IPS-20b (cell line): ENCODE data around the gene FITM1.

Source experiments
- H3K27ac ChIP-seq: one replicate; pipeline ENCODE4 v1.5.1; 2013; ENCODE audit warnings: low read length
- H3K27me3 ChIP-seq: 2 replicates; pipeline ENCODE4 v1.6.1; 2013; ENCODE audit warnings: mild to moderate bottlenecking, low read length, inconsistent platforms; ENCODE audit not compliant: insufficient read depth
- H3K36me3 ChIP-seq: 2 replicates; pipeline ENCODE4 v1.6.1; 2013; ENCODE audit warnings: low read depth, mild to moderate bottlenecking, inconsistent platforms, low read length, moderate library complexity; ENCODE audit not compliant: insufficient read depth
- H3K4me1 ChIP-seq: 2 replicates; pipeline ENCODE4 v1.6.1; 2013; ENCODE audit warnings: mild to moderate bottlenecking, control low read depth, inconsistent platforms, low read length, moderate library complexity; ENCODE audit not compliant: insufficient read depth
- H3K4me3 ChIP-seq: 2 replicates; pipeline ENCODE4 v1.5.1; 2013; ENCODE audit warnings: mild to moderate bottlenecking, low read length, inconsistent platforms
- H3K9ac ChIP-seq: 2 replicates; pipeline ENCODE4 v1.6.1; 2013; ENCODE audit warnings: low read depth, mild to moderate bottlenecking, inconsistent platforms, low read length, moderate library complexity
- H3K9me3 ChIP-seq: 2 replicates; pipeline ENCODE4 v1.6.1; 2013; ENCODE audit warnings: mild to moderate bottlenecking, low read depth, low read length, inconsistent platforms; ENCODE audit not compliant: insufficient read depth

The FITM1 gene

DNA sequence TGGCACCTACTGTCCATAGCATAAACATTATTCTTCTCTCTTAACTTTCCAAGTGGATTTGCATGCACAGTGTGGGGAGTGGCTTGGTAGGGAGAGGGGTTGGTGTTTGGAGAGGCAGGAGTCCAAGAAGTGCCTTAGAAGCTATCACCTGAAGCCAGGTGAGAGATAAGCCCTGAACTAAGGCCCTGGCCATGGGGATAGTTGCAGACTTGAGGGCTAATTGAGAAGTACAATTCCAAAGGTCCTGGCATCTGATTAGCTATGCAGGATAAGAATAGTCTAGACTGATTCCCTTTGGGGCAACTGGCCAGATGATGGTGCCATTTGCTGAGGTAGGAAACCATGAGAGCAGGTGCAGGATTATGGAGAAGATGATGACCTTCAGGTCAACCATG is 38.4 kb upstream of the FITM1 start:
- peaks cover 8% of the 10 kb centered on the region for H3K27me3 ChIP-seq
- H3K4me1 ChIP-seq, result peaks cover 8% of the 10 kb centered on the region; the same call in 1 of the 2 replicates
- no peak overlapping the region for H3K9ac ChIP-seq
- H3K36me3 ChIP-seq, result peaks cover 7% of the 10 kb centered on the region
- H3K9me3 ChIP-seq, result no peaks in the 10 kb centered on the region
- H3K4me3 ChIP-seq, result no peak overlapping the region
- H3K27ac ChIP-seq, result no peak overlapping the region

DNA sequence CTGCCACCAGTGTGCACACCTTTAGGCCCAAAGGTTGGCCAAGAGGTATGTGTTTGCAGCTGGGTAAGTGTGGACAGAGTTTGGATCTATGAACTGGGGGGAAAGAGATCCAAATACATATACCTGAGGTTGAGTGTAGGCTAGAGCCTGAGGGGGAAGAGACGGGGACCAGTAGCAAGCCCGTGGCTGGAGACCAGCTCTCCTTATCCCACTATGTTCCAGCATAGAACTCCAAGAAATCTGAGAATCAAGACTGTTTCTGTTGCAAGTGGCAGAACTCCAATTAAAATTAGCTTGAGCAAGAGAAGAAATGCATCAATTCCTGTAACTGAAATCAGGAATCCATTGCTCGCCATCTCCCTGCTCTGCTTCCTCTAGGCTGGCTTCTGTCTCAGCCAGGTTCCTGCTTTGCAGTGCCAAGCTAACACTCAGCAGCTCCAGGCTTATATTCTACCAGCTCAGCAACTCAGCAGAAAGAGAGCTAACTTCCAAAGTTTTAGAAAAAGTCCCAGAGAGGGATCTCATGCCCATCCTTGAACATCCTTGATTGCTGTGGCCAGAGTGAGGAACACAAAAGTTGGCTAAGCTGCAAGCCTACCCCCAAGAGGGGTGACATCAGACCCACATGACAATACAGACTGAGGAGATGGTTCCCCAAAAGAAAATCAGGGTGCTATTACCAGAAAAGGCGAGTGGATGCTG is 37.8 kb upstream of the FITM1 start:
- Histone ChIP-seq H3K27ac (no peak overlapping the region), H3K9ac (peak overlapping the region; percentile 87; the same call in 1 of the 2 replicates), H3K4me1 (peaks cover 8% of the 10 kb centered on the region; the same call in 1 of the 2 replicates), H3K36me3 (peaks cover 8% of the 10 kb centered on the region), H3K4me3 (no peak overlapping the region), H3K9me3 (no peaks in the 10 kb centered on the region), H3K27me3 (peaks cover 8% of the 10 kb centered on the region)

DNA sequence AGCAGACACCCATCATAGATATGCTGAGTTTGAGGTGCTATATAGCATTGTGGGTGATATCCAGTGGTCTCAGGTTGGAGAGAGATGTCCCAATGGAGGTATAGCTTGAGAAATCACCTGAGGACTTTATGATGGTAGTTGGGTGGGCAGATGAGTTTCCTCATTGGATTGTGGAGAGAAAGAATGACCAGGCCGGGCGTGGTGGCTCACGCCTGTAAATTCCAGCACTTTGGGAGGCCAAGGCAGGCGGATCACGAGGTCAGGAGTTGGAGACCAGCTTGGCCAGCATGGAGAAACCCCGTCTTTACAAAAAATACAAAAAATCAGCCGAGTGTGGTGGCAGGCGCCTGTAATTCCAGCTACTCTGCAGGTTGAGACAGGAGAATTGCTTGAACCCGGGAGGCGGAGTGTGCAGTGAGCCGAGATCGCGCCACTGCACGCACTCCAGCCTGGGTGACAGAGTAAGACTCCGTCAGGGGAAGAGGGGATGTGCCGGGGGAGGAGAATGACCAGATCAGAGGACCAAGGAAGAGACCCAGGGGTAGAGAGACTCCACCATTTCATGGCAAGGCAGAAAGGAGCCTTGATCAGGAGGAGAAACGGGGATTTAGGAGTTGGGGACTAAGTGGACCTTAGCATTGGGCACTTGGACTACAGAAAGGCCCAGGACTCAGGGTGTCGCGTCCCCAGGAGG is 37.1 kb upstream of the FITM1 start:
- Histone ChIP-seq H3K27ac (peak overlapping the region; percentile 93), H3K27me3 (peaks cover 8% of the 10 kb centered on the region), H3K4me3 (peak overlapping the region; percentile 56; the same call in 1 of the 2 replicates), H3K9ac (peak overlapping the region; percentile 87), H3K9me3 (no peaks in the 10 kb centered on the region), H3K36me3 (peaks cover 15% of the 10 kb centered on the region), H3K4me1 (peaks cover 8% of the 10 kb centered on the region; the same call in 1 of the 2 replicates)

DNA sequence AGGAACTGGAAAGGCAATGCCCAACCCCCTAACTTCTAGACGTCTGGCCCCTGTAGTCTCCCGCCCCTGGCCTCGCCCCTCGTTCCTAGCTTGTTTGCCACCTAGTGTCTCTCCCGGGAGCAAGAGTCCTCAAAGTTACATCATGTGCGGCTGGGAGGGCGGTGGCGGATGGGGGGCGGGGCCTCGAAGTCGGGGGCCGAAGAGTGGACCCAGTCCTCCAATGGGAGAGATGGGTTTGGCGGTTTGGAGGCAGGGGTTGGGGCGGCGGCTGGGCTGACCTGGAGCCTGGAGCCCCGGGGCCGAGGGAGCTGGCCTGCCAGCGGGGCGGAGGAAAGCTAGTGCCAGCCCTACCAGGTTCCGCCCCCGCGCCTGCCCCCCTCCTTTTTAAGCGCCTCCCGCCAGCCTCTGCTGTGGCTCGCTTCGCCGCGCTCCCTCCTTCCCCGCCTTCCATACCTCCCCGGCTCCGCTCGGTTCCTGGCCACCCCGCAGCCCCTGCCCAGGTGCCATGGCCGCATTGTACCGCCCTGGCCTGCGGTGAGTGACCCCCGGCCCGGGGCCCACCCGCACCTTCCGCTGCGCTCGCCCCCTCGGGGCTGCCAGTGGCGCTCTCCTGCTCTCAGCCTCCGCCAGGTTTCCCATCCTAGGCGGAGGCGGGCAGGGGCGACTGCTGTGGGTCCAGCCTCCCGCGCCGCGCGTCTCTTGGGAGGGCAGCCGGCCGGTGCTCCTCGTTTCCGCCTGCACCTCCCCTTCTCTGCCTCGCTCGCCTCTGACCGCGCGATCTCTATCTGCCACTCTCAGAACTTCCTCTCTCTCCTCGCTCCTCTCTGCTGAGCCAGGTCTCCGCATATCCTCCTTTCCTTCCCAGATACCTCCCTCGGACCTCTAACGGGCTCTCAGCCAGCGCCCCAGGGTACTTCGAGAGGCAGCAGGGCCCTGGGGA is 36.3 kb upstream of the FITM1 start, which contains the start of gene PCK2:
Gene PCK2, plus strand, starts transcription at position 411 of the 940 bp plus-strand sequence. Its CDS starts 95 bp downstream, at position 506.
- Histone ChIP-seq H3K4me1 (peaks cover 8% of the 10 kb centered on the region; the same call in 1 of the 2 replicates), H3K9ac (peak within 1 kb of the TSS; percentile 94), H3K9me3 (no peaks in the 10 kb centered on the region), H3K36me3 (peaks cover 22% of the 10 kb centered on the region), H3K27me3 (peaks cover 8% of the 10 kb centered on the region), H3K27ac (peak within 1 kb of the TSS; percentile 93), H3K4me3 (peak within 1 kb of the TSS; percentile 90)

DNA sequence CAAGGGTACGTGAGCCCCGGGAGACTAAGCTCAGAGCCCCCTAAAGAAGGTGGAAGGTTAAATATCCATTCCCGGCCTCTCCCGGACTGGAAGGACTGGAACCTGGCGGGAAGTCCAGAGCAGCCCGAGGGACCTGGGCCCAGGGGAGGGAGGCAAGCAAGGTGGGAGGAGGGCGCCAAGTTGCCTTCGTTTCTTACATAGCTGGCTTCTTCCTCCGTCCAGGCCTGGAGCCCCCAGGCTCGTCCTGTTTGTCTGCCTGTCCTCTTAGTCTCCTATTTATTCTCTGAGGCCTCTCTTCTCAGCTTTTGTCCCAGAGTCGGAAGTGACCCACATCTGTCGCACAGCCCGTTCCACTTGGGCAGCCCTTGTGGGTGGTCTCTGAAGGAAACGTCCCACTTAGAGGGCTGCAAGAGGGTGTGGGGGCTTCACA is 35.6 kb upstream of the FITM1 start:
- peaks cover 29% of the 10 kb centered on the region for H3K36me3 ChIP-seq
- peak overlapping the region; percentile 90 for H3K4me3 ChIP-seq
- H3K27me3 ChIP-seq, result peaks cover 8% of the 10 kb centered on the region
- peaks cover 8% of the 10 kb centered on the region; the same call in 1 of the 2 replicates for H3K4me1 ChIP-seq
- peak overlapping the region; percentile 22 for H3K27ac ChIP-seq
- H3K9me3 ChIP-seq, result no peaks in the 10 kb centered on the region
- H3K9ac ChIP-seq, result peak overlapping the region; percentile 94

DNA sequence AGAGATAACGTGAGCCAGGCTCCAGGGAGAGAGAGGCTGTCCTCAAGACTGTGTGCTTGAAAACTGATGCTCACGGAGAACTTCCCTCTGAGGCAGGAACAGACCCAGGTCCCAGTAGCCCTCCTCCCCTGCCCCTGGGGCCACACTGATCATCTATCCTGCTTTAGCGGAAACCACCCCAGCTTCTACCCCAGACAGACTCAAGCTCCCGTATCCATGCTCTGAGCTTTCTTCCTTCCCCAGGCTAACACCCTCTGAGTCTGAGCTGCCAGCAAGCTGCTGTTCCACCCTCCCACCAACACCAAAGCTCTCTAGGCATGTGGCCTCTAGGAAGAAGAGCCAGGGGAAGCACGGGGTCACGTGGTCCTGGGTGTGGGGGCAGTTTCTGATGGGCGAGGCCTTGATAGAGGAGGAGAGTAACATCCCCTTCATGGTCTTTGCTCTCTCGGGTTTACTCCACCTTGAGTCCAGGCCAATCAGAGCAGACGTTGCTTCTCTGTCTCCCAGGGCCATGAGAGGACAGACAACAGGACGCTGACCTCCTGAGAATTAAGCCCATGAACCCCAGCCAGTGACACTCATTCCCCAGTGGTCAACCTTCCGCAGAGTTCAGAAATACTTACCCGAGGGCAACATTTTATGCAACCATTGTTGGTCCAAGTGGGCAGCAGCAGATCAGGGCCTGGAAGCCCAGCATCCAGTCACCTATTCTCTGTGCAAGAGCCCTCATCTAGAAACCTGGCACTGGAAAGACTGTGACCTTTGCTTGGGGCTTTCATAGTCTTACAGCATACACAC is 35.0 kb upstream of the FITM1 start:
- Histone ChIP-seq H3K4me1 (peaks cover 8% of the 10 kb centered on the region; the same call in 1 of the 2 replicates), H3K9me3 (no peaks in the 10 kb centered on the region), H3K9ac (peak overlapping the region; percentile 94), H3K27ac (peak overlapping the region; percentile 22), H3K27me3 (peaks cover 8% of the 10 kb centered on the region), H3K4me3 (peak overlapping the region; percentile 90), H3K36me3 (peaks cover 35% of the 10 kb centered on the region)

DNA sequence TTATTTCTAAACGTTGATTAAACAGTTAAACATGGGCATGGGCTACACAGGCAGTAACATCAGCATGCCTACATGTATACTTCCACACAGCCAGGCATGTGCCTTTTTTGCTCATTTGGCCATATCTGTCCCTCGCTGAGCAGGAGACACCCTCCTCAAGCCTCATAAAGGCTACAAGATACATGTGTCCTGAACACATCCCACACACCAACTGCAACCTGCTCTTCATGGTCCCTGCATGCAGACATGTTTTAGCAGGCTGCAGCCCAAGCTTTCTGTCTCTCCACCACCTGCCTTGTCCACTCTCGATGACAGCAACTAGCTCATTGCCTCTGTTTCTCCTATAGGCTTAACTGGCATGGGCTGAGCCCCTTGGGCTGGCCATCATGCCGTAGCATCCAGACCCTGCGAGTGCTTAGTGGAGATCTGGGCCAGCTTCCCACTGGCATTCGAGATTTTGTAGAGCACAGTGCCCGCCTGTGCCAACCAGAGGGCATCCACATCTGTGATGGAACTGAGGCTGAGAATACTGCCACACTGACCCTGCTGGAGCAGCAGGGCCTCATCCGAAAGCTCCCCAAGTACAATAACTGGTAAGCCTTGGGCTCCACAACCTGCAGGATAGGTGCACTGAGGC is 33.8 kb upstream of the FITM1 start:
- Histone ChIP-seq H3K9ac (no peak overlapping the region), H3K4me1 (peaks cover 8% of the 10 kb centered on the region; the same call in 1 of the 2 replicates)

DNA sequence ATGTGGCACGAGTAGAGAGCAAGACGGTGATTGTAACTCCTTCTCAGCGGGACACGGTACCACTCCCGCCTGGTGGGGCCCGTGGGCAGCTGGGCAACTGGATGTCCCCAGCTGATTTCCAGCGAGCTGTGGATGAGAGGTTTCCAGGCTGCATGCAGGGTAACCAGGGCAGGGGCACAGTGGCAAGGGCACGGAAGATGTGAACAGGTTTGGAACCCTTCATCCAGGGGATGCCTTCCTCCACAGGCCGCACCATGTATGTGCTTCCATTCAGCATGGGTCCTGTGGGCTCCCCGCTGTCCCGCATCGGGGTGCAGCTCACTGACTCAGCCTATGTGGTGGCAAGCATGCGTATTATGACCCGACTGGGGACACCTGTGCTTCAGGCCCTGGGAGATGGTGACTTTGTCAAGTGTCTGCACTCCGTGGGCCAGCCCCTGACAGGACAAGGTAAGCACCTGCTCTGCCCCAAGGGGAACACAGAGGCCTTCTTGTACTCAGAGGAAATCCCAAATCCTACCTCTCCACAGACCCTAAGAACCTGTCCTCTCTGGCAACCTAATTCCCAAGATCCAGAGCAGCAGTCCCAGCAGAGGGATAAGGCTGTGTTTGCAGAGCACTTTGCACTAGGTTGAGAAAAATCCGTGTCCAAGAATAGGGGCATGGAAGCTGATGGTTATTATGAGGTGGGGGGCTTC is 32.1 kb upstream of the FITM1 start:
- Histone ChIP-seq H3K27me3 (no peaks in the 10 kb centered on the region), H3K36me3 (peaks cover 58% of the 10 kb centered on the region), H3K9ac (no peak overlapping the region), H3K9me3 (no peaks in the 10 kb centered on the region), H3K4me1 (peaks cover 8% of the 10 kb centered on the region; the same call in 1 of the 2 replicates), H3K27ac (no peak overlapping the region), H3K4me3 (no peak overlapping the region)

More for the DNA sequence above, 33.8 kb upstream of the FITM1 start:
- Histone ChIP-seq H3K27ac (no peak overlapping the region), H3K27me3 (peaks cover 8% of the 10 kb centered on the region), H3K9me3 (no peaks in the 10 kb centered on the region), H3K36me3 (peaks cover 45% of the 10 kb centered on the region), H3K4me3 (no peak overlapping the region)

DNA sequence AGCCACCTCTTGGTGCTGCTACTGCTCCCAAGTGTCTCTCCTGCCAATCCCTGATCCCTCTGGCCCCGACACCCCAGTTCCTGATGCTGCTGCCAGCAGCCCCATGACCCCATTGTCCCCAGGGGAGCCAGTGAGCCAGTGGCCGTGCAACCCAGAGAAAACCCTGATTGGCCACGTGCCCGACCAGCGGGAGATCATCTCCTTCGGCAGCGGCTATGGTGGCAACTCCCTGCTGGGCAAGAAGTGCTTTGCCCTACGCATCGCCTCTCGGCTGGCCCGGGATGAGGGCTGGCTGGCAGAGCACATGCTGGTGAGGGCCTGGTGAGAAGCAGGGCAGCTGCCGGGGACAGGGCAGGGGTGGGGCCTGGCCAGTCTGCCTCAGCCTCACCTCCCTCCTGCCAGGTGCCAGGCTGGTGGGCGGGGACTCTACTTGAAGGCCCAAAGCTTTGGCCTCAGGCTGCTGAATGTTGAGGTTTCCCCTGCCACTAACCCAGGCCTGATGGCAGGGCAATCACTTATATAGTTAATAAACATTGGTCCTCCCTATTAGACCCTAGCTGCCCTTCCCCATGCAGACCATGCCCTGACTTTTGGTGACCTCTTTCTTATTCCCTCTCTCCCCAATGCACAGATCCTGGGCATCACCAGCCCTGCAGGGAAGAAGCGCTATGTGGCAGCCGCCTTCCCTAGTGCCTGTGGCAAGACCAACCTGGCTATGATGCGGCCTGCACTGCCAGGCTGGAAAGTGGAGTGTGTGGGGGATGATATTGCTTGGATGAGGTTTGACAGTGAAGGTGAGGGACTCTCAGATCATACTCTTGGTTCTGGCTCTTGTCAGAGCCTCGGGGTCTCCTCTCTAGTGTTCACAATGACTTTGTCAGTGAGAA is 31.3 kb upstream of the FITM1 start:
- Histone ChIP-seq H3K36me3 (peaks cover 66% of the 10 kb centered on the region), H3K27ac (no peak overlapping the region)

More for the DNA sequence above, 31.3 kb upstream of the FITM1 start:
- Histone ChIP-seq H3K9ac (no peak overlapping the region), H3K4me3 (no peak overlapping the region), H3K9me3 (peaks cover 4% of the 10 kb centered on the region; the same call in 1 of the 2 replicates), H3K27me3 (no peaks in the 10 kb centered on the region), H3K4me1 (peaks cover 4% of the 10 kb centered on the region; the same call in 1 of the 2 replicates)
